Nephron progenitor cell (in vitro differentiated cells): ENCODE data around the gene SIGLECL1.
A peak's percentile ranks its signal among the peaks of the same experiment; 100 is the strongest.

Experiments used
- DNase-seq: peaks from one replicate; pipeline ENCODE4 v3.0.0; 2021
- H3K27ac Mint-ChIP-seq: 2 replicates; pipeline ENCODE4 v1.8.0; 2021; ENCODE audit warnings: mild to moderate bottlenecking, moderate library complexity, mixed read lengths
- H3K27me3 Mint-ChIP-seq: 2 replicates; pipeline ENCODE4 v1.8.0; 2021; ENCODE audit warnings: mild to moderate bottlenecking, low read depth, mixed read lengths; ENCODE audit not compliant: poor library complexity
- H3K36me3 Mint-ChIP-seq: 2 replicates; pipeline ENCODE4 v1.8.0; 2021; ENCODE audit warnings: low read depth, mixed read lengths
- H3K4me1 Mint-ChIP-seq: 2 replicates; pipeline ENCODE4 v1.8.0; 2021; ENCODE audit warnings: mixed read lengths
- H3K4me3 Mint-ChIP-seq: 2 replicates; pipeline ENCODE4 v1.8.0; 2021; ENCODE audit warnings: mild to moderate bottlenecking, moderate library complexity, mixed read lengths
- H3K9me3 Mint-ChIP-seq: 2 replicates; pipeline ENCODE4 v1.8.0; 2021; ENCODE audit warnings: mild to moderate bottlenecking, moderate library complexity, mixed read lengths
- TF ChIP-seq, protein P1 (sequence below): fragments of 200-600 bp; sonication (generic); IDR thresholded peaks from 2 replicates; pipeline ENCODE4 v1.5.0; 2021; ENCODE audit warnings: antibody characterized with exemption

The SIGLECL1 gene

GRCh38 chr19:51296336-51297093 lies 45.6 kb downstream of the SIGLECL1 start:
- Mint-ChIP-seq H3K4me3 (no peak overlapping the region), H3K36me3 (no peaks in the 10 kb centered on the region), H3K4me1 (peaks cover 14% of the 10 kb centered on the region), H3K27me3 (peaks cover 35% of the 10 kb centered on the region), H3K9me3 (no peaks in the 10 kb centered on the region), H3K27ac (no peak overlapping the region)
- no peak for DNase-seq
- TF ChIP-seq, protein P1, sequence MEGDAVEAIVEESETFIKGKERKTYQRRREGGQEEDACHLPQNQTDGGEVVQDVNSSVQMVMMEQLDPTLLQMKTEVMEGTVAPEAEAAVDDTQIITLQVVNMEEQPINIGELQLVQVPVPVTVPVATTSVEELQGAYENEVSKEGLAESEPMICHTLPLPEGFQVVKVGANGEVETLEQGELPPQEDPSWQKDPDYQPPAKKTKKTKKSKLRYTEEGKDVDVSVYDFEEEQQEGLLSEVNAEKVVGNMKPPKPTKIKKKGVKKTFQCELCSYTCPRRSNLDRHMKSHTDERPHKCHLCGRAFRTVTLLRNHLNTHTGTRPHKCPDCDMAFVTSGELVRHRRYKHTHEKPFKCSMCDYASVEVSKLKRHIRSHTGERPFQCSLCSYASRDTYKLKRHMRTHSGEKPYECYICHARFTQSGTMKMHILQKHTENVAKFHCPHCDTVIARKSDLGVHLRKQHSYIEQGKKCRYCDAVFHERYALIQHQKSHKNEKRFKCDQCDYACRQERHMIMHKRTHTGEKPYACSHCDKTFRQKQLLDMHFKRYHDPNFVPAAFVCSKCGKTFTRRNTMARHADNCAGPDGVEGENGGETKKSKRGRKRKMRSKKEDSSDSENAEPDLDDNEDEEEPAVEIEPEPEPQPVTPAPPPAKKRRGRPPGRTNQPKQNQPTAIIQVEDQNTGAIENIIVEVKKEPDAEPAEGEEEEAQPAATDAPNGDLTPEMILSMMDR = no peak

DNA sequence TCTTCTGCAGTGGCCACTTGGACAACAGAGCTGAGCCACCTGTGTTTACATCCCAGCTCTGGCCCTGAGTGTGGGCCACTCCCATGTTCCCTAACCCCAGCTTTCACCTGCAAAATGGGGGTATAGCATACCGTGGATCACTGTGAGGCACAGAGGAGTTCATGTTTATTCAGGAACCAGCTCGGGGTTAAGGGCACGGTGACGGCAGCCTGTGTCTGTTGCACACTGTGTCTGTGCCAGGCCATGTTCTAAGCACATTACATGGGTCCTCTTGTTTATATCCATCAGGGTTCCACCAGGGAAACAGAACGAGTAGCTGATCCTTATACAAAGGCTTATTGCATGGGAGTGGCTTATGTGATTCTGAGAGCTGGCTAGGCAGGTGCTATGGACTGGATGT lies 46.5 kb downstream of the SIGLECL1 start:
- Mint-ChIP-seq H3K9me3 (no peaks in the 10 kb centered on the region), H3K36me3 (no peaks in the 10 kb centered on the region), H3K27ac (no peak overlapping the region), H3K4me1 (peaks cover 14% of the 10 kb centered on the region), H3K27me3 (peaks cover 30% of the 10 kb centered on the region), H3K4me3 (no peak overlapping the region)
- no peak for DNase-seq
- TF ChIP-seq, protein P1 = no peak

- TF ChIP-seq, protein P1 = no peak
- H3K27ac Mint-ChIP-seq = no peak overlapping the region
- H3K4me1 Mint-ChIP-seq = no peaks in the 10 kb centered on the region
- no peaks in the 10 kb centered on the region for H3K36me3 Mint-ChIP-seq
- H3K9me3 Mint-ChIP-seq = peaks cover 11% of the 10 kb centered on the region
- H3K4me3 Mint-ChIP-seq = no peak overlapping the region
- no peak for DNase-seq
- peaks cover 27% of the 10 kb centered on the region for H3K27me3 Mint-ChIP-seq
Measured at GRCh38 chr19:51301266-51301665, 50.4 kb downstream of the SIGLECL1 start.

DNA sequence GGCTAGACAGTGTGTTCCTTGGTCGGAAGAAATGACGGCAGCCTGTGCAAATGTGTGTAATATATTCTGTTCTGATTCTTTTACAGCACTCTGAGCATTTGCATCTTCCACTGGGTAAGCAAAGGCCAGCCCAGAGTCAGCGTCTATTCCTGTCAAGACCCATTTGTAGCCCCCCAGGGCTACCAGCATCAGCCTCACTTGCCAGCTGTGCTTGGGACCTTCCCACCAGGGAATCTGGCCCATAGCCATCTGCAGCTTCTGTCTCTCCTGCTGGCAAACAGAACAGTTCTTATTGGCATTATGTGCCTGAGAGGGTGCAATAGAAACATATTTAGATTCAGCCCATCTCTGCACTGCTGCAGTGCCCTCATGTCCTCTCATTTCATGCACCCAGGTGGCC lies 54.6 kb downstream of the SIGLECL1 start:
- Mint-ChIP-seq H3K4me3 (no peak overlapping the region), H3K4me1 (peaks cover 6% of the 10 kb centered on the region), H3K9me3 (peaks cover 31% of the 10 kb centered on the region), H3K36me3 (no peaks in the 10 kb centered on the region), H3K27me3 (peaks cover 45% of the 10 kb centered on the region), H3K27ac (no peak overlapping the region)
- DNase-seq = no peak
- TF ChIP-seq, protein P1 = no peak

DNA sequence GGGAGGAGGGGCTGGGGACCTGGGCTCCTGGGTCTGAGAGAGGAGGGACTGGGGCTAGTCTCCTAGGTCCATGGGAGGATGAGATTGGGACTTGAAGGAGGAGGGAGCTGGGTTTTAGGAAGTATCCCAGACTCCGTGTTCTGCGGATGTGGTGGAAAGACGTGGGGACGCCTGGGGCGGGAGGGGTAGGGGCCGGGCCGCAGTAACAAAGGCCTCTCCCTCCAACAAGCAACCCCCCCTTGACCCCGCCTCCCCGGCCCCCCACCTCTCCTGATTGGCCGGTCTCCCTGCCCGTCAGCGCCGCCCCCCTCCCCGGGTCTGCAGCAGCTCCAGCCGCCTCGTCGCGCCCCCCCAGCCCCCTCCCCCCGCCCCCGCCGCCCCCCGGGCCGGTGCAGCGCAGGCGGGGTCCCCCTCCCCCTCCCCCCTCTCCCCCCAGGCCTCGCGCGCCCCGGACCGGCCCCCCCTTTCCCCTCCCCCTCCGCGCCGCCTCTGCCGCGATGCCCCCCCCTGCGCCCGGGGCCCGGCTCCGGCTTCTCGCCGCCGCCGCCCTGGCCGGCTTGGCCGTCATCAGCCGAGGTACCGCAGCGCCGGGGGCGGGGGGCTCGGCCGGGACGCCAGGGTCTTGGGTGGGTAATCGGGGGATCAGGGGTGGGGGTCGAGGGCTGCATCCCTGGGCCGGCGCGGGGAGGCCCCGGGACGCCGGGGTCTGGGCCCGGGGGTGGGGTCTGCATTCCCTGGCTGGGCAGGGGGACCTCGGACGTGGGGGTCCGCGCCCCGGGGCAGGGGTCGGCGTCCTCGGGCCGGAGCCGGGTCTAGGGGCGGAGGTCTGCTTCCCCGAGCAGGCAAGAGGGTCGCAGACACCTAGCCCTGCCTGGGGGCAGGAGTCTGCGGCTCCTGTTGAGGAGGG lies 60.7 kb downstream of the SIGLECL1 start, which contains the start of gene IGLON5:
Gene IGLON5 (plus strand): TSS at position 294 of the 907 bp plus-strand sequence. CDS start 204 bp downstream, at position 498.
- no peak within 1 kb of the TSS for H3K27ac Mint-ChIP-seq
- peak within 1 kb of the TSS; percentile 84 for H3K4me3 Mint-ChIP-seq
- peaks cover 31% of the 10 kb centered on the region for H3K9me3 Mint-ChIP-seq
- peaks cover 17% of the 10 kb centered on the region for H3K4me1 Mint-ChIP-seq
- H3K36me3 Mint-ChIP-seq = peaks cover 11% of the 10 kb centered on the region
- peak; percentile 57 for DNase-seq
- TF ChIP-seq, protein P1 = no peak
- H3K27me3 Mint-ChIP-seq = peaks cover 56% of the 10 kb centered on the region
